ENCODE data around the gene FADS1.

Gene FADS1

GRCh38 chr11:61816736-61817455, at the start of gene FADS1:
Gene FADS1, minus strand, starts transcription at chr11:61817003. Its CDS starts 74 bp downstream, at chr11:61816929.
- DNase-seq, result peak; percentile 98

DNA sequence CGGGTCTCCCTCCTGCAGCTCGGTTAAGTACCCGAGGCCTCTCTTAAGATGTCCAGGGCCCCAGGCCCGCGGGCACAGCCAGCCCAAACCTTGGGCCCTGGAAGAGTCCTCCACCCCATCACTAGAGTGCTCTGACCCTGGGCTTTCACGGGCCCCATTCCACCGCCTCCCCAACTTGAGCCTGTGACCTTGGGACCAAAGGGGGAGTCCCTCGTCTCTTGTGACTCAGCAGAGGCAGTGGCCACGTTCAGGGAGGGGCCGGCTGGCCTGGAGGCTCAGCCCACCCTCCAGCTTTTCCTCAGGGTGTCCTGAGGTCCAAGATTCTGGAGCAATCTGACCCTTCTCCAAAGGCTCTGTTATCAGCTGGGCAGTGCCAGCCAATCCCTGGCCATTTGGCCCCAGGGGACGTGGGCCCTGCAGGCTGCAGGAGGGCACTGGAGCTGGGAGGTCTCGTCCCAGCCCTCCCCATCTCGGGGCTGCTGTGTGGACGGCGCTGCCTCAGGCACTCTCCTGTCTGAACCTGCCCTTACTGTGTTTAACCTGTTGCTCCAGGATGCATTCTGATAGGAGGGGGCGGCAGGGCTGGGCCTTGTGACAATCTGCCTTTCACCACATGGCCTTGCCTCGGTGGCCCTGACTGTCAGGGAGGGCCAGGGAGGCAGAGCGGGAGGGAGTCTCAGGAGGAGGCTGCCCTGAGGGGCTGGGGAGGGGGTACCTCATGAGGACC, 49.6 kb upstream of the FADS1 start:
- DNase-seq, result no peak

GRCh38 chr11:61864814-61865775, 48.3 kb upstream of the FADS1 start:
- no peak for DNase-seq

- no peak for DNase-seq
Measured at GRCh38 chr11:61863548-61864081, 46.8 kb upstream of the FADS1 start.

- DNase-seq, result no peak
Measured at GRCh38 chr11:61862714-61863547, 46.1 kb upstream of the FADS1 start.

- no peak for DNase-seq
Measured at GRCh38 chr11:61861634-61862033, 44.8 kb upstream of the FADS1 start.

DNA sequence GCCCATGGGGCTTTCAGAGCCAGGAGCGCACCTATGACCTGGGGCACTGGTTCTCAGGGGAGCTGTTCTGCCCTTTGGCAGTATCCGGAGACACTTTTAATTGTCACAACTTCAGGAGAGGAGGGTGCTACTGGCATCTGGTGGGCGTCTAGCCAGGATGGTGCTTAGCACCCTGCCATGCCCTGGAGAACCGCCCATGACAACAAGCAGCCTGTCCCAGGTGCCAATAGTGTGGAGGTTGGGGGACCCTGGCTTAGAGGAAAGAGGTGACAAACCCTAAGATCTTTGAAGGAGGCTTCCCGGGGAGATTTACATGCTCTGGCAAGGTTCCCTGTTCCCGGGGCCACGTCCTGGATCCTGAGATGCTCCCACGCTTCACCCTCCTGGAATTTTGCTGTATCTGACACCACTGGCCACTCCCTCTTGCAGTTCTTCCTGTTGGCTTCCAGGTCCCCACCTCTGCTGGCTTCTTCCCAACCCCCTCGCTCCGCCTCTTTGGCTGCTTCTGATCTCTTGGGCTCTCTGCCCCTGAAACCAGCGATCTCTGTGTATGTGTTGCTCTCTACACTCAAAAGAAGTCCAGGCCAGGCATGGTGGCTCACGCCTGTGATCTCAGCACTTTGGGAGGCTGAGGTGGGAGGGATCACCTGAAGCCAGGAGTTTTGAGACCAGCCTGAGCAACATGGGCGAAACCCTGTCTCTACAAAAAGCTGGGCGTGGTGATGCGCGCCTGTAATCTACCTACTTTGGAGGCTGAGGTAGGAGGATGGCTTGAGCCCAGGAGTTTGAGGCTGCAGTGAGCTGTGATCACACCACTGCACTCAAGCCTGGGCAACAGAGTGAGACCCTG, 43.5 kb upstream of the FADS1 start:
- no peak for DNase-seq

GRCh38 chr11:61855939-61856680, 39.3 kb upstream of the FADS1 start:
- DNase-seq, result no peak

DNA sequence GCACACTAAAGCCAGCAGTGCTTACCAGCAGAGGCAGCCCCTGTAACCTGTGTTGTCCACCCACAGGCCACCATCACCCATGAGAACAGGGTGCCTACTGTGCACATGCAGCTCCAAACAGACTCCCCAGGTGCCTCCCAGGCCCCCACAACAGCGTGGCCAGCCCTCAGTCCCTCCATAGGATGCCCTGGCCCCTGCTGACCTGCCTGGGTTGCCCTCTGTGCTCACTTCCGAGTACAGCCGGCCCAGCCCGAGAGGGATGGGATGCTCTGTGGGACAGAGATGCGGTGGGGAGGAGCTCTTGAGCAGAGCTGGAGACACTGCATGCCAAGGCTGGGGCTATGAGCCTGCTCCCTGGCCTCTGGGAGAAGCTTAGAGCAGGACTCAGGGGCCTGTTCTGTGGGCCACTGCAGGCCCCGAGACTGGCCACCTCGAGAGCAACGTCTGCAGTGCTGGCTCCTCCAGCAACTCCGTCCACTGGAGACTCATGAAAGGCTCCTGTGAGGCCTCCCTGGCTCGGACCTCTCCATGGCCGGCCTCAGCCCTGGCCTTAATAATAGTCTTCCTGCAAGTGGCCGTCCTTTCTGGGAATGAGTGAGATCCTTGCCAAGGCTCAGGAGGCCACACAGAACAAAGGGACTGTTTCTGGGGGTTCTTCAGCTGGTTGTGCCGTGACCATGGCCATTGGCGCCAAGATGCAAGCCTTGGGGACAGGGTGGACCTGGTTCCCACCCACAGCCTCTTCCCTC, 38.3 kb upstream of the FADS1 start:
- no peak for DNase-seq

DNA sequence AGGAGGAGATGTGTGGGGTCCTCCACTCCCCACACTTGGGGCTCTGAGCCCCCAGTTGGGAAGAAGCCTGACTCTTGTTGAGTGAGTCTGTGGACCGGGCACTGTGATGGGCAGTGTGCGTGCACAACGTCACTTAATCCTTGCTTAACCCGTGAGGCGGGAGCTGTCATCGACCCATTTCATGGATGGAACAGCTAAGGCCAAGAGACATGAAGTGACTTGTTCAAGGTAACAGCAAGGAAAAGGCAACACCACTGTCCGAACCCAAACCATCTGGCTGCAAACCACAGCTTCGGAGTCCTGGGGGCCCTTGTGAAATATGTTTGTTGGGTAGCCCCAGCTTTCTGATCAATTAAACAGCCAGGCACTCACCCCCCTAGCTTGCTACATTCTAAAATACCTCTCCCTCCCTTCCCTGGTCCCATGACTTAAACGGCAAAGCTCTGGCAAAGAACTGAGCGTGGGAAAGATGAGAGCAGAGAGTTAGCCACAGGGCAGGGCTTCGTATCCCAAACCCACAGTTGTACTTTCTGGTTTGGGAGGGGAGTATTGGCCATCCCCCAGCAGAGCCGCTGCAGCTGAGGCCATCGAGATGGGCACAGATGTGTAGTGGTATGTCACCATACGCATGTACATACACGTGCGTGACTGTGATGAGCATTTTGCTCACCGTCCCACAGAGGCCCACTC, 37.5 kb upstream of the FADS1 start:
- no peak for DNase-seq

DNA sequence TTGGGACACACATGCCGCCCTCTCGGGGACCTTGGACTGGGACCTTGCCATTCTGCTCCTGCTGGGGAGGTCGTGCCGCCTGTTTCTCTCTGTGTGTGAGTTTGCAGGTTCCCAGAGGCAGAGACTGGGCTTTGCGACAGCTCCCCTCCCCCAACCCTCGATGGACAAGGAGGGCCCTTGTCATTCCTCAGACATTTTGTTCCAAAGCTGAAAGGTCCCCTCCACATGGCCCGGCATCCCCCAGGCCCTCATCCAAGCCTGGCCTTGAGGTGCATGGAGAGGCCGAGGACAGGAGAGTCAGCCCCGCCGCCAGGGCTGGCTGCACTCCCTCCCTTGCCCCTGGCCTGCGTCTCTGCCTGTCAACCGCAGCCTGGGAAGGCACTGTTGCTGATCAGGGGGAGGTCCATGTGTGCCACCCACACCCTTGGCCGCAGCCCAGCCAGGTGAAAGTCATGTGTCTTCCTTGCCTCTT, 36.9 kb upstream of the FADS1 start:
- DNase-seq, result no peak

DNA sequence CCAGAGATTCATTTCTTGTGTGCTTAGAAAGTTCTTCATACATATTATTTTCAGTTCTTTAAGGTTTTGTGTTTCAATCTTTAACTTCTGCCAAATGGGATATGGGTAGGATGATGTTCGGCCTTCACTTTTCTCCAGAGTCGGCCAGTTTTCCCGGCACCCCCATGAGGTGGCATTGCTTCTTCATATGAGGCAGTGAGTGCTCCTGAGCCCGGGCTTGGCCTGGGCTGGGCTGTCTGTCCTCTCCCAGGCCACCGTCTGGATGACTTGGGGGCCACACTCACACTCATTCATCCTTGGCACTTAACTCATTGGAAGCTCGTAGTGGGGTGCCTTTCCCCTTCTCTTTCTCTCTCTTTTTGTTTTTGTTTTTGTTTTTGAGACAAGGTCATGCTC, 35.1 kb upstream of the FADS1 start:
- no peak for DNase-seq

DNA sequence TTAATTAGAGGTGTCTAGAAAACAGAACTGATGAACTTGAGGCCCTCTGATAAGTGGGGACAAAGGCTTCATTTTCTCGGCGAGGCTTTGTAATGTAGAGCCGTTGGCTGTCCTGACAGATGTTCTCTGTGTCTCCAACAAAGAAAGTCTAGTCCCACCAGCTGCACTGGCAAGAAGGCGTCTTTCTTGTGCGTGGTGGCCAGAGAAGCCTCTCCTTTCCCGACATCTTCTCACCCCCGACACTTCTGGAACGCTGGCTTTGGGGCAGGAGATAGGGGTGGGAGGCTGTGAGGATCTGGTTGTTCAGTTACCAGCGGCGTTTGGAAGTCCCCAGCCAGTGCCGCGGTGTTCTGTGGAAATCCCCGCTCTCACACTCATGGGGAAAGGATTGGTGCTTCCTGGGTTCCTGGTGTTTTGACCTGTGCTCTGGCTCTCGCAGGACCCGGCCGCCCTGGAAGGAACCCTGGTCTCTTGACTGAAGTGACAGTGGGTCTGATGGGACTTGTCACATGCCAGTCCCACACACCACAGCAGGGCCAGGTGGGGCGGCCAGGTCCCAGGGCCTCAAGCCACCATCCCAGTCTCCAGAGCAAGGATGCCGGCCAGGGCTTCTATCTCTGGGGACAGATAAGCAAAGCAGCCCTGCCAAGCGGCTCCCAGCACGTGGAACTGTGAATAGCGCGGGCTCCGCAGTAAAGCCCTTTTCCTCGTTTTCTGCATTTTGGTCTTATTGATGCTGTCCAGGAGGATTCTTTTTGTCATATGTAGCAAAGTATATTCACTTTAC, 34.5 kb upstream of the FADS1 start:
- no peak for DNase-seq

- no peak for DNase-seq
Measured at GRCh38 chr11:61850687-61851086, 33.9 kb upstream of the FADS1 start.

GRCh38 chr11:61848631-61849030, 31.8 kb upstream of the FADS1 start:
- DNase-seq, result no peak

- no peak for DNase-seq
Measured at GRCh38 chr11:61847914-61848581, 31.2 kb upstream of the FADS1 start.

DNA sequence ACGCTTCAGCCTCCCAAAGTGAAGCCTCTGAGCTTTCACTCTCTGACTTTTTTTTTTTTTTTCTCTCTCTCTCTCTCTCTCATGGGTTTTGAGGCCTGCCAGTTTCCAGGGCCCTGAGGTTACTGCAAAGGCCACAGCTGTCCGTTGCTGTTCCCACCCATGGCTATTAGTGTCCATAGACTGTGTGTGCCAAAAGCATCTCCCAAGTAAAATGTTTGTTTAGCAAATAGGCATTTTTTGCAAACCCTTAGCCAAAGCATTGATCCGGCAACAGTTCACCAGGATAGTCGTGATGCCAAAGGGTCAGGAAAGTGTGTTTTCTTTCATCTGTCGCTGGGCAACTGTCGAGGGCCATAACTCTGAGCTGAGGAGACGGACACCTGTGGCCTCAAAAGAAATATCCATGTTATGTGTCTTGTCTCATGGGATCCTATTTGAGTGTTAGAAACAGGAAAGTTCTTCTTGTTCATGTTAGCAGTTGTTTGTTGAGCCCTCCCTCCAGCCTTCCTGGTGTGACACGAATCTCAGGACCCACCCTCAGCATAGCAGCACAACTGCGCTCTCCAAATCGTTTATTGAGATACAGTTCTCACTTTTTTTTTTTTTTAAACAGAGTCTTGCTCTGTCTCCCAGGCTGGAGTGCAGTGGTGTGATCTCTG, 29.7 kb upstream of the FADS1 start:
- DNase-seq, result no peak
